WTC11 (cell line): Measurements from ENCODE around the gene GCK.

Experiments used
- AFF4 ChIP-seq: sonication (generic); formaldehyde crosslinking; IDR thresholded peaks from 2 replicates; pipeline ENCODE4 v1.8.1; 2023; ENCODE audit warnings: mild to moderate bottlenecking, missing genetic modification reagents, borderline replicate concordance
- ATF6 ChIP-seq: sonication (generic); formaldehyde crosslinking; IDR thresholded peaks from 2 replicates; pipeline ENCODE4 v1.8.1; 2023; ENCODE audit warnings: mild to moderate bottlenecking, missing genetic modification reagents
- CTCF ChIP-seq: fragments of 200-600 bp; IDR thresholded peaks from 2 replicates; pipeline ENCODE4 v1.8.0; 2022; ENCODE audit warnings: antibody characterized with exemption
- HMGXB4 ChIP-seq: sonication (generic); formaldehyde crosslinking; IDR thresholded peaks from 2 replicates; pipeline ENCODE4 v1.8.1; 2023; ENCODE audit warnings: mild to moderate bottlenecking, moderate library complexity, missing genetic modification reagents
- NR1H2 ChIP-seq: sonication (generic); formaldehyde crosslinking; IDR thresholded peaks from 2 replicates; pipeline ENCODE4 v1.9.0; 2021; ENCODE audit warnings: mild to moderate bottlenecking, moderate library complexity, missing genetic modification reagents
- NR2C2 ChIP-seq: sonication (generic); formaldehyde crosslinking; IDR thresholded peaks from 2 replicates; pipeline ENCODE4 v1.8.0; 2022; ENCODE audit warnings: mild to moderate bottlenecking, missing genetic modification reagents
- NR3C1 ChIP-seq: sonication (generic); formaldehyde crosslinking; conservative IDR thresholded peaks from 2 replicates; pipeline ENCODE4 v1.8.1; 2023; ENCODE audit warnings: low read depth, mild to moderate bottlenecking, missing genetic modification reagents
- STAT6 ChIP-seq: sonication (generic); formaldehyde crosslinking; conservative IDR thresholded peaks from 2 replicates; pipeline ENCODE4 v1.8.1; 2023; ENCODE audit warnings: mild to moderate bottlenecking, low read depth, missing genetic modification reagents, moderate library complexity

- TF ChIP-seq CTCF (no peak), STAT6 (CRISPR knock-in tag) (no peak), ATF6 (CRISPR knock-in tag) (no peak), AFF4 (CRISPR knock-in tag) (no peak), NR2C2 (CRISPR knock-in tag) (no peak), HMGXB4 (CRISPR knock-in tag) (no peak), NR1H2 (CRISPR knock-in tag) (no peak), NR3C1 (CRISPR knock-in tag) (no peak)
These were observed 71.3 kb downstream of the GCK start for GRCh38 chr7:44117801-44118429.
